Forelimb muscle (tissue), 1 donor: ENCODE data around the gene MBLAC1. TPM values are rescaled to one million over a fixed set of nuclear protein-coding genes. Genes with fewer than 3 reads are reported as not detected.

ENCODE experiments used
- DNase-seq: peaks from one replicate; pipeline ENCODE4 v3.0.0-alpha.2; 2013; ENCODE audit warnings: low read depth
- polyA plus RNA-seq: library from polyadenylated mRNA; unstranded; fragments of 120-200 nt; gene quantifications from one replicate; pipeline ENCODE4 v1.2.1, GENCODE V29; 2013; ENCODE audit not compliant: insufficient read length

MBLAC1 gene, protein sequence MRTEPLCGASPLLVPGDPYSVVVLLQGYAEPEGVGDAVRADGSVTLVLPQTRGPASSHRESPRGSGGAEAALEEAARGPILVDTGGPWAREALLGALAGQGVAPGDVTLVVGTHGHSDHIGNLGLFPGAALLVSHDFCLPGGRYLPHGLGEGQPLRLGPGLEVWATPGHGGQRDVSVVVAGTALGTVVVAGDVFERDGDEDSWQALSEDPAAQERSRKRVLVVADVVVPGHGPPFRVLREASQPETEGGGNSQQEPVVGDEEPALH
- polyA plus RNA-seq = 1.5 TPM

DNA sequence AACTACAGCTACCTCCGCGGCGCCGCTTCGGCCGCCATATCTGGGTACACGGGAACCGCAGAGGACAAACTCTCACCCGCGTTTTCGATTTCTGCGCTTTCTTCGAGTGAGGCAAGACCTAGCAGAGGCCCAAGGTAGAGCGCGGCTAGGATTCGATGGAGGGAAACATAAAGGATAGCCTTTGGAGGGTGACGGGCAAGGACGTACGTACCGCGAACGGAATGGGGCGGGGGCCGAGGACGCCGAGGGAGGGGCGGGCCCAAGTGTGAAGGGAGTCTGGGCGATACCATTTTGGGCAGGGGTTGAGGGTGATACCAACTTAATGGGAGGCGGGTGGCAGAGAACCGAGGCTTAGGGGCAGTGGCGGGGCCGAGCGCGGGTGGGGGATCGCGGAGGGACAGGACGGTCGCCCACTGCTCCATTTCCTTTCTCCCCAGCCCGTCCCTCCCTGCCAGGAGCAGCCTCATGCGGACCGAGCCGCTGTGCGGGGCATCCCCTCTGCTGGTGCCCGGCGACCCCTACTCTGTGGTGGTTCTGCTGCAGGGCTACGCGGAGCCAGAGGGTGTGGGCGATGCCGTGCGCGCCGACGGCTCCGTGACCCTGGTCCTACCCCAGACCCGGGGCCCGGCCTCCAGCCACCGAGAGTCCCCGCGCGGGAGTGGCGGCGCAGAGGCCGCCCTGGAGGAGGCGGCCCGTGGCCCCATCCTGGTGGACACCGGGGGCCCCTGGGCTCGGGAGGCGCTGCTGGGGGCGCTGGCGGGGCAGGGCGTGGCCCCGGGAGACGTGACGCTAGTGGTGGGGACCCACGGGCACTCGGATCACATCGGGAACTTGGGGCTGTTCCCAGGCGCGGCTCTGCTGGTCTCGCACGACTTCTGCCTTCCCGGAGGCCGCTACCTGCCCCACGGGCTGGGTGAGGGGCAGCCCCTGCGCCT, at the start of gene MBLAC1:
Gene MBLAC1, plus strand, starts transcription at position 37 of the 935 bp plus-strand sequence. Its CDS starts 429 bp downstream, at position 466.
- peak; percentile 77 for DNase-seq

DNA sequence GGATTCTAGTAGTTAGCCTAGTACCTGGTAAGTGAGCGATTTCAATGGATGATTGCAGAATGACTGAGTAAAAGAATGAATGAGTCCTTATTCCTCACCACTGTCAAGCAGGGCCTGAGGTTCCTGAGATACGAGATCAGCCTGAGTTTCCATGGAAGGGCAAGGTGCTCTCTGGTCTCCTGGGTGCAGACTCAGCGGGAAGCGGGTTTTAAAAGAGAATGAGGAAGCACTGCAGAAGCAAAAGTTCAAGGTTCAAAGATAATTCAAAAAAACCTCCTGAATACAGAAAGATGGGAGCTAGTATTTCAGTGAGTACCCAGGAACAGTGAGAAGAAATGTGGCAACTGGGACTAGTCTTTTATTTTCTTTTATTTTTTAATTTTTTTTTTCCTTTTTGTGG, 49.6 kb upstream of the MBLAC1 start:
- DNase-seq = no peak

DNA sequence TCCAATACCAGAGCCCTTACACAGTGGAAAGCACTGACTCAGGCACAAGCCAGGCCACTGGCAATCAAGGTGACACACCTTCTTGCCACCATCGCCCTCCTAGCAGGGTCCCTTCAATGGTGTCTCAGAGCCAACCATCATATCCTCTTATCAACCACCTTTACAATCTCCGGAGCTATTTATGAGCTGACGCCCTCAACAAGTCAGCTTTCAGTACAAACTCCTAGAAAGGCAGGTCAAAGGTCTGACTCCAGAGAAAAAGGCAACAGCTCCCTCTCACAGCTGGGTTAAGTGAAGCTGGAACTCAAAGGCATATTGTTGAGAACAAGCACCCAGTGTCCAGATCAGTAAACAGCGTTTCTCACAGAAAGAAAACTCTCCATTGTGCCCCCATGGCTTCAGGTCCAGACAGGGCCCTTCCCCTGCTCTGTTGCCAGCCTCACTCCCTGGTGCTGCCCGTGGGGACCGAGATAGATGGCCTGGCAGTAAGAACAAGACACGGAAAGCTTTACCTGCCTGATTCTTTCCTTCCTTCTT, 47.7 kb upstream of the MBLAC1 start:
- no peak for DNase-seq

DNA sequence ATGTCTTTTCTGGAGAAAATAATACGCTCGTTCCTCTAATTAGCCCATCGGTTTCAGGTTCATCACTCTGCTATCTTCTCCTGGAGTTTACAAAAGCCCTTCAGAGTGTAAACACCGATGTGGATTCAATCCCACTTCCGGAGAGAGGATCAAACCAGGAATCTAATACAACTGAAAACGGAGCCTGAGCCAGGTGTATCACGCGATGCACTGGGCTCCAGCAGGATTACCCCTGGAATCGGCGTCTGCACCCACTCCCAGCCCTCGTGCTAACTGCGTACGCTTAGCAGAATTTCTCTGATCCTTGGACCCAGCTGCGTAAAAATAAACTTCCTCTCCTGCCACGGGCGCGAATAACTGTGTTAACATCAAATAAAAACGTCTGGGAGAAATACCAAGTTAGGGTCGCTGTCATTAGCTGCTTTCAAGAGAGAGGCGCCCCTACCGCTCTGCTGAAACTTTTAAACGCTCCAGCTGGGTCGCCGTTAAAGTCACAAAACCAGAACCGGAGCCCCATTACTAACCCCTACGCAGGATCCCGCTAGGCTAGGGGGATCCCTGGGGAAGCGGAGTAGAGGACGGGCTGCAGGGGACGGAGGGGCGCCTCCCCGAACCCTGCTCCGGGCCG, 45.7 kb upstream of the MBLAC1 start:
- DNase-seq = no peak

DNA sequence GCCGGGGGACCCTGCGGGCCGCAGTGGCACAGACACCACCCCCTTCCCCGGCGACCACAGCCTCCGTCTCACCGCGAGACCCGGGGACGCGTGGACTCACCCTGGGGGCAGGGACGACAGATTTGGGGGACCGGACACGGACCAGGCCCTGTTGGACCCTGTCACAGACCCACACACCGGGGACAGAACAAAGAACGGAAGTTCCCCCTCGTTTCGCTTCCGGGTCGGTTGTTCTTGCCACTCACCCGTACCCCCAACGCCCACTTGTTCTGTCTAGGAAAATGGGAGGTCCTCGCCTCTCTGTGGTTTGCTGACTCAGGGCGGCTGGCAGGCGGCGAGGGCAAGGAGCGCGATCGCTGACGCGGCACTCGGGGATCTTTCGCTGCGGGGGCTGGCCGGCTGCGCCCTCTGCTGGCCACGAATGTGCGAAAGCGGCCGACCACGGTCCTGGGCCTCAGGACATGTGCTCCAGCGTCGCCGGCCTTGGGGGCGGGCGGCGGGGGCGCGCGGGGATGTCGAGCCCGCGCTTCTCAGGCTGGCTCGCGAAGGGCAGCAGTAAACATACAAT, 45.1 kb upstream of the MBLAC1 start, which contains the start of gene ZNF3:
Gene ZNF3, minus strand, starts transcription at position 189 of the 568 bp plus-strand sequence. CDS start 4,366 bp downstream, outside the sequence.
- peak; percentile 98 for DNase-seq

DNA sequence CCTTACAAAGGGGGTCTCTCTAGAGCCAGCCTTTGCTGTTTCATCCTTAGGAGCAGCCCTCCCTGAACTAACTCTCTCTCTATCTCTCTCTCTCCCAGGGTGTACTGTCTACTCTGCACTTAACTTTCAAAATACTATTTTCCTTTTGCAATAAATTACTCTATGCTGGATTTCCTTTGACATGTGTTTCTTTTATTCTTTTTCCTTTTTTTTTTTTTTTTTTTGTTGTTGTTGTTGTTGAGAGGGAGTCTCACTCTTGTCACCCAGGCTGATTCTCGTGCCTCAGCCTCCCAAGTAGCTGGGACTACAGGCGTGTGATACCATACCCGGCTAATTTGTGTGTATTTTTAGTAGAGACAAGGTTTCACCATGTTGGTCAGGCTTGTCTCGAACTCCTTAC, 43.8 kb upstream of the MBLAC1 start:
- DNase-seq = no peak

DNA sequence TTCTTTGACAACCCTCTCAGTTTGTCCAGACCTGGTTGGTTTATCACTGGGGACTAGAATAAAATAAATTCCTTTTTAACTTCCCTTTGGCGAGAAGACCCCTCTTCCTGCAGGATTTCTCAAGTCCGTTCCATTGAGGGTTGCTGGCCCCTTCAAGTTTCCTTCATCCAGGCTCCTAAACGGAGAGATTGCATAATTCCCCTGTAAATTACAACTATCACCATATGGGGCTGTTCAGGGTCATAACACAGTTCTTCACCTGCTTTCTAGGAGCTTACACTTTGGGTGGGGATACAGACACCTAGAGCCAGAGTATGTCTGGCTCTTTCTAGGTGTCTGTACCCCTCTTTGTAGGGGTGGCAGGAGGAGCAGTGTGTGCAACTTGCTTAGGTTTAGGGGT, 41.3 kb upstream of the MBLAC1 start:
- DNase-seq = no peak

DNA sequence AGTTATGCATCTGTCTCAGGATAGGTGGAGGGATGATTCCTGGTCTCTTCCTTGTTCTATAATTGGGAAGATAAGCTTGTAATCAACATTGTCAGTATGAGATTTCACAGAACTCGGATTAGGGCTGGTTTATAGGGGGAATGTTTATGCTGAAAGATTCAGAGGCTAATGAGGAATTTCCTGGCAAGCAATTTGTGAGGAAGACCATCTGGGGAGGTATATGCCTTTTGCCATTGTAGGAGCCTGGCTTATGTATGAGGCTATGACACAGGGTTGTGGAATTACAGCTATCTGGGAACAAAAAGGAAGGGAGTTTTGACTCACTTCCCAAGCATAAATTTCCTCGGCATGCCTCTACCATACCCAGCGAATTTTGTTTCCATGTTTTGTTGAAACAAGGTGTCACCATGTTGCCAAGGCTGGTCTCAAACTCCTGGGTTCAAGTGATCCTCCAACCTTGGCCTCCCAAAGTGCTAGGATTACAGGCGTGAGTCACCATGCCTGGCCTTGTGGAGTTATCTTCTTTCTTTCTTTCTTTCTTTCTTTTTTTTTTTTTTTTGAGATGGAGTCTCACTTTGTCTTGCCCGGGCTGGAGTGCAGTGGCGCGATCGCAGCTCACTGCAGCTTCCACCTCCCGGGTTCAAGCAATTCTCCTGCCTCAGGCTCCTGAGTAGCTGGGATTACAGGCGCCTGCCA, 39.6 kb upstream of the MBLAC1 start:
- no peak for DNase-seq

DNA sequence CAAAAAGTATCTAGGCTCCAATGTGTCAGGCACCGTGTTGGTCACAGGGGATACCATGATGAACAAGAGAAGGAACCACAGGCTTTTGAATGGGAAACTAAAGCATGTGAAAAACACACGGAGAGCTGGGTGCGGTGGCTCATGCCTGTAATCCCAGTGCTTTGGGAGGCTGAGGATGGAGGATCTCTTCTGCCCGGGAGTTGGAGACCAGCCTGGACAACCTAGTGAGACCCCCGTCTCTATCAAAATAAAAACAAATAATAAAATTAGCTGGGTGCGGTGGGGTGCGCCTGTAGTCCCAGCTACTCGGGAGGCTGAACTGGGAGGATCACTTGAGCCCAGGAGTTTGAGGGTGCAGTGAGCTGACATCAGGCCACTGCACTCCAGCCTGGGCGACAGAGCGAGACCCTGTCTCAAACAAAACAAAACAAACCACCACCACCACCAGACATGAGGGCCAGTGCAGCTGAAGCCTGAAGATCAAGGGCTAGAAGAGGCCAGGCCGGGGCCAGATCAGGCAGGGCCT, 38.6 kb upstream of the MBLAC1 start:
- DNase-seq = no peak

DNA sequence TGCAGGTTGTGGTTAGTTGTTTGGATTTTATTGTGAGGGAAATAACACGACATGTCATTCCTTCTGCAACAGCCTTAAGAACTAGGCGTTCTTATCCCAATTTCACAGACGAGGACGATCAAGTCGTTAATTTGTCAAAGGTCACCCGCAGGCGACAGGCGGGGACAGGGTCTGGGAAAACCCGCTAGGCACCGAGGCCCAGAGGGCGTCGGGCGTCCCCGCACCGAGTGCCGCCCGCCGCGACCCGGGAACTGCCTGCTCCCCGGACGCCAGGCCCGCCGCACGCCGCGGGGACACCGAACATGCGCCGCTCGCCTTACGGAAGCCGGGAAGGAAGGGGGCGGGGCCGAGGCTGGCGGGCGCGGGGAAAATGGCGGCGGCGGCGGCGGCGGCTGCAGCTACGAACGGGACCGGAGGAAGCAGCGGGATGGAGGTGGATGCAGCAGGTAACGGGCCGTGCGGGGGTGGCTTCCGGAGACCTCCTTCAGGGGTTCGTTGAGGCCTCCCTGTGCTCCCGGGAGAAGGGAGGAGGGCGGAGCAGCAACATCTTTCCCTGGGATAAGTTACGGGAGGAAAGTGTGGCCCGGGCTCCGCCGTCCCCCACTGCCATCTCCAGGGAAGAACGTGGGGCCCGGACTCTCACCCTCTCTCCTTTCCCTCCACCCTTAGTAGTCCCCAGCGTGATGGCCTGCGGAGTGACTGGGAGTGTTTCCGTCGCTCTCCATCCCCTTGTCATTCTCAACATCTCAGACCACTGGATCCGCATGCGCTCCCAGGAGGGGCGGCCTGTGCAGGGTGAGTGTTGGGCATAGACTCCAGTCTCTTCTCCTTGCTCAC, 37.9 kb upstream of the MBLAC1 start, which contains the start of gene COPS6:
Gene COPS6, plus strand, starts transcription at position 349 of the 837 bp plus-strand sequence. Its CDS starts 22 bp downstream, at position 371.
- DNase-seq = no peak

DNA sequence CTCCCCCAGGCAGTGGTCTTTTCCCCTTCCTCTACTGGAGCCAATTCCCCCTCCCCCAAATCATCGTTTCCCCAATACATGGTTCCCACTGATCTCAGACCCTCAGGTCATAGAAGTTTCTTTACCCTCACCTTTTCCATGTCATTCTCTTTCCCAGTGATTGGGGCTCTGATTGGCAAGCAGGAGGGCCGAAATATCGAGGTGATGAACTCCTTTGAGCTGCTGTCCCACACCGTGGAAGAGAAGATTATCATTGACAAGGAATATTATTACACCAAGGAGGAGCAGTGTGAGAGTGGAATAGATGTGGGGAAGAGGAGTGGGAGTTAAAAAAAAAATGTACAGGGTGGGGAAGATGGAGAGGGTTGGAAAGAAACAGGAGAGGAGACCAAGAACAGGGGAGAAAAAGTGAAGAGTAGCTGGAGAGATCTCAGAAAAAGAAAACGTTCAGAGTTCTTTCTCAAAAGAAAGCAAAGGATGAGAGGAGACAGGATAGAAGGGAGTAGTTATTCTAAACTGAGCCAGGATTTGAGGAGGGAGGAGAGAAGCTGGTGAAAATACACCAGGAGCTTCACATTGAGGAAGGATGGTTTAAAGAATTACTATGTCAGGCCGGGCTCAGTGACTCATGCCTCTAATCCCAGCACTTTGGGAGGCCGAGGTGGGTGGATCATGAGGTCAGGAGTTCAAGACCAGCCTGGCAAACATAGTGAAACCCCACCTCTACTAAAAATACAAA, 37.1 kb upstream of the MBLAC1 start:
- no peak for DNase-seq

DNA sequence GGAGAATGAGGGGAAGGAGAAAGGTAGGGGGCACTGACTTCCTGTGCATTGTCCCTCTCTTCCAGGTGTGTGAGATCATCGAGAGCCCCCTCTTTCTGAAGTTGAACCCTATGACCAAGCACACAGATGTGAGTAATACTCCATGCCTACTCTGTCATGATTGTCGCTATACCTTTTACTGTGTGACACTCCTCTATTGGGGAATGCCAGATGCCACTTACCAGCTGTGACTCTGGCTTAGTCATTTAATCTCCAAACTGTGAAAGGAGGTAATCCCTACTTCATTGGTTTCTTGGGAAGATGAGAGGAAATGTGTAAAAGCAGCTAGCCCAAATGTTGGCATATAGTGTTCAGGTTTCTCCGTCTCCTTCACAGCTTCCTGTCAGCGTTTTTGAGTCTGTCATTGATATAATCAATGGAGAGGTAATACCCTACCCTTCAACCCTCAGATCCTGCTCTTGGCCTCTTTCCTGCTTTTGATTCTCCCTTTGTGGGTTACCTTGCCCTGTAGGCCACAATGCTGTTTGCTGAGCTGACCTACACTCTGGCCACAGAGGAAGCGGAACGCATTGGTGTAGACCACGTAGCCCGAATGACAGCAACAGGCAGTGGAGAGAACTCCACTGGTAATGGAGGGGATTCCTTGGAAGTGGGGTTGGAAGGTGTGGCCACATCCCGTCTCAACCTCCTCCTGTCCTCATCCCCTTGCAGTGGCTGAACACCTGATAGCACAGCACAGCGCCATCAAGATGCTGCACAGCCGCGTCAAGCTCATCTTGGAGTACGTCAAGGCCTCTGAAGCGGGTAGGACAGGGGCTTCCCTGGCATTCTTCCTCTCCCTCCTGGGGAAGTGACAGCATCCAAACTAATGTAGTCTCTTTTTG, 36.0 kb upstream of the MBLAC1 start:
- DNase-seq = no peak

DNA sequence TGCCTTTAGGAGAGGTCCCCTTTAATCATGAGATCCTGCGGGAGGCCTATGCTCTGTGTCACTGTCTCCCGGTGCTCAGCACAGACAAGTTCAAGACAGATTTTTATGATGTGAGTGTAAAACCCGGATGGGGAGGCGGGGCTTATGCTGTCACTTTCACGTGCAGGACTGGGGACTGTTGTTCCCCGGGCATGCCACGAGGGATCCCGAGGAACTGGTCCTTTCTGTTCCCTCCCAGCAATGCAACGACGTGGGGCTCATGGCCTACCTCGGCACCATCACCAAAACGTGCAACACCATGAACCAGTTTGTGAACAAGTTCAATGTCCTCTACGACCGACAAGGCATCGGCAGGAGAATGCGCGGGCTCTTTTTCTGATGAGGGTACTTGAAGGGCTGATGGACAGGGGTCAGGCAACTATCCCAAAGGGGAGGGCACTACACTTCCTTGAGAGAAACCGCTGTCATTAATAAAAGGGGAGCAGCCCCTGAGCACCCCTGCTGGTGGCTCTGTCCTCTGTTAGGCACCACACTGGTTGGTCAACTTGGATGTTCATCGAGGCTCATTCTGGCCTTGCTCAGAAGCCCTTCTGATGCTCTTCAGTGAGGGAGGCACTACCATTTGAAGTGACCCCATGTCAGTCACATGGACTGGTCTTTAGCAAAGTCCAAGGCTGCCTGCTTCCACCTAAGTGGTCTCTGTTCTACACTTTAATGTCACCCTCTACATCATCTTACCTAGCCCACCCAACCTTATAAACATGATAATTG, 35.2 kb upstream of the MBLAC1 start:
- no peak for DNase-seq

DNA sequence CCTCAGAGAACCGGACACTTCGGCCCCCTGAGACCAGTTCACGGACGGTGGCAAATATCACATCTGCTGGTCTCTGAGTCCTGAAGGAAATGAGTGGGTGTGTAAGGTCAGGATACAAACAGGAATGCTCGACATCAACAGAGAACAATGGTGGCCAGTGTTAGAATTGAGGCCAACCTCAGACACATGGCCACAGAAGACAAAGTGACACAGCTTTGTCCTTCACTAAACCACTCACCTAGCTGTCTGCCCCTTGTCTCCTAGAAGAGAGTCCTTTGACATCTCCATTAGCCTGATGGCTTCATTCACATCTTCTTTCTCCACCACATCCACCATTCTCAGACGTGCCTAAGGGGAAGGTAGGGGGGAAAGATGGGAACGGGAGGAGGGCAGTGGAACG, 33.7 kb upstream of the MBLAC1 start:
- DNase-seq = no peak

DNA sequence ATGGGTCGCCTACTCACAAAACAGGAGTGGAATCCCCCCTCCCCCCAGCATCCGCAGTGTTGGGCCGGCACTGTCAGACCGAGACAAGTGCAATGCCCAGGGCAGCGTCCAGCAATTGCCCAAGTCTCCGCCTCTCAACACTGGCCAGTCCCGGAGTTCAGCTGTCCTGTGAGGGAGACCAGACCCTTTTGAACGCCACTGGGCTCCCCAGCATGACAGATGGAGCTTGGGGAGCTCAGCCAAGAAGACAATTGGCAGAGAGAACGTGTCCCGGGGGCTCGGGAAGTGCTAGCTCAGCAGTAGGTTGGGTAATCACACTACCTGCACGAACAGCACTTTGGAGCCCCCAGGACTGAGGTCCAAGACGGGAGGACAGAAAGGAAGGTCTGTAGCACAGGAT, 33.3 kb upstream of the MBLAC1 start:
- DNase-seq = no peak

DNA sequence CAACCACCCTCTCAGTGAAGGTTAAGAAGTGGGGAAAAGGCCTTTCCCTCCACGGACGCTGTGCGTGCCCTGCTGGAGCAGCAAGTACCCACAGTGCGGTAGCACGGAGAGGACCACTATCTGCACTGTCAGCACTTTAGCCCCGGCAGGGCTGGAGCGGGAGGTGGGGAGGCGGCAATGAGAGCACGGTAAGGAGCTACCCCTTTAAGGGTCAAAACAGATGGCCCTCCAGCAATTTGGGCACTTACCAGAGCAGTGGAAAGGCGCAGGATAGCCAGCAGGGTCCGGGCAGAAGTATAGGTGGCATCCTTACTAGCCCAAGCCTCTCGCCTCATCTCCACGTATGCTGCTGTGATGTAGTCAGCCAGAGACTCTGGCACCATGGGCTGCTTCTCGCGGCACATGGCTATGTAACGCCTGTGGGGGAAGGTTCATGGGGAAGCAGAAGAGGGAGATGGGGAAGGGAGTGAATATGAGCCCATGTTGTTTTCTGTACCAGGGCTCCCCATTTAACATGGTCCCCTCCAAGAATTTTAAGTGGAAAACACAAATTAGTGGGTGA, 32.8 kb upstream of the MBLAC1 start:
- DNase-seq = no peak

DNA sequence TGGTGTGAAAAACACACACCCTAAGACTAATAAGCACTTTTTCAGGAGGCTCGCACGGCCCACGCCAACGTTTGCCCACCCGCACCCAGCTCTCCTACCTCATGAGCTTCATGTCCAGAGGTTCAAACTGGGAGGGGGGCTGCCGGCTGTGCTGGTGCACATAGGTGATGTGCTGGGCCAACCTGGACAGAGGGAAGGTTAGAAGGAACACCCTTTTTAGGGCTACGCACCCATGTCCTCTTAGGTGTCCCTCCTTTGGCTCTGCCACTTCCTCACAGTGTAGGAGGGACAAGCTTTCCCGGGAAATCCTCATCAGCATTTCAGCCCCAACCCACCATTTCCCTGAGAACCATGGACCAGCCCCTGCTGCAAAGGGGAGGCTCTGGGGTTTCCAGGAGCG, 31.5 kb upstream of the MBLAC1 start:
- no peak for DNase-seq
